GM12873 (cell line): ENCODE results near the gene CNGA3.

Source experiments
- CTCF ChIP-seq: IDR thresholded peaks from 2 replicates; pipeline ENCODE4 v1.5.1; 2012; ENCODE audit warnings: low read depth, mild to moderate bottlenecking, moderate library complexity, low read length, control low read depth; ENCODE audit not compliant: insufficient read depth; ENCODE audit errors: missing control alignments

Gene CNGA3

GRCh38 chr2:98350411-98350810 is 4.2 kb downstream of the CNGA3 start:
- no peak for TF ChIP-seq CTCF

- TF ChIP-seq CTCF: no peak
Measured at GRCh38 chr2:98355881-98356280, 9.6 kb downstream of the CNGA3 start.

- TF ChIP-seq CTCF: no peak
Measured at GRCh38 chr2:98356729-98357128, 10.5 kb downstream of the CNGA3 start.

GRCh38 chr2:98357849-98358248 is 11.6 kb downstream of the CNGA3 start:
- no peak for TF ChIP-seq CTCF

- no peak for TF ChIP-seq CTCF
Measured at GRCh38 chr2:98359986-98360385, 13.7 kb downstream of the CNGA3 start.

- no peak for TF ChIP-seq CTCF
Measured at GRCh38 chr2:98367721-98368120, 21.5 kb downstream of the CNGA3 start.

GRCh38 chr2:98369710-98370239 is 23.5 kb downstream of the CNGA3 start:
- TF ChIP-seq CTCF: no peak

- TF ChIP-seq CTCF: no peak
Measured at GRCh38 chr2:98372121-98372520, 25.9 kb downstream of the CNGA3 start.
